Common myeloid progenitor, CD34-positive (primary cell): ENCODE data around the gene SLC6A14.

Experiments
- CTCF ChIA-PET: fragments of 350-600 bp; sonication (Branson Sonifier 250); formaldehyde crosslinking; loops from one replicate; lab custom pipeline; 2021; ENCODE audit warnings: antibody characterized with exemption; lab: Charles Lee
- POLR2A ChIA-PET: fragments of 350-600 bp; sonication (Branson Sonifier 250); formaldehyde crosslinking; loops from one replicate; lab custom pipeline; 2021; ENCODE audit warnings: antibody characterized with exemption; lab: Charles Lee
- DNase-seq, 3 donors: peaks; one replicate each; pipeline versions ENCODE4 v3.0.0 to v3.0.0-alpha.2; 2013
- H3K27ac ChIP-seq, 2 experiments: 1 replicate in 1 of 2; 2 replicates in 1 of 2; pipeline ENCODE4 v1.7.0; 2013; ENCODE audit warnings: inconsistent platforms in 2 of 2, low read length in 2 of 2, mild to moderate bottlenecking in 2 of 2, low read depth in 1 of 2, moderate library complexity in 1 of 2; ENCODE audit not compliant: severe bottlenecking in 2 of 2, insufficient read depth in 1 of 2, poor library complexity in 1 of 2
- H3K27me3 ChIP-seq, 5 experiments: replicated peaks in 2 of 5; 1 replicate in 3 of 5; 2 replicates in 2 of 5; pipeline versions ENCODE4 v1.6.1 to v1.7.0; 2013; ENCODE audit warnings: low read length in 4 of 5, mild to moderate bottlenecking in 2 of 5, moderate library complexity in 2 of 5, inconsistent platforms in 1 of 5; ENCODE audit not compliant: insufficient read depth in 5 of 5, control insufficient read depth in 4 of 5
- H3K36me3 ChIP-seq, 4 experiments: 1 replicate in 2 of 4; 2 replicates in 2 of 4; pipeline versions ENCODE4 v1.6.1 to v1.7.0; 2013; ENCODE audit warnings: low read length in 3 of 4, control low read depth in 1 of 4, mild to moderate bottlenecking in 1 of 4; ENCODE audit not compliant: control insufficient read depth in 4 of 4, insufficient read depth in 4 of 4
- H3K4me1 ChIP-seq, 4 experiments: 1 replicate in 3 of 4; 2 replicates in 1 of 4; pipeline versions ENCODE4 v1.6.1 to v1.7.1; 2013; ENCODE audit warnings: low read length in 3 of 4, mild to moderate bottlenecking in 3 of 4, control low read depth in 1 of 4, inconsistent platforms in 1 of 4, moderate library complexity in 1 of 4; ENCODE audit not compliant: control insufficient read depth in 4 of 4, insufficient read depth in 4 of 4; ENCODE audit errors: control extremely low read depth in 1 of 4
- H3K4me3 ChIP-seq, 7 experiments: 1 replicate in 4 of 7; 2 replicates in 3 of 7; pipeline versions ENCODE4 v1.5.1 to v1.7.0; 2013; ENCODE audit warnings: mild to moderate bottlenecking in 7 of 7, low read length in 6 of 7, moderate library complexity in 6 of 7, inconsistent platforms in 2 of 7, low read depth in 2 of 7, control low read depth in 1 of 7; ENCODE audit not compliant: insufficient read depth in 4 of 7, control insufficient read depth in 1 of 7; ENCODE audit errors: extremely low read depth in 1 of 7
- H3K9me3 ChIP-seq, 5 experiments: 1 replicate in 4 of 5; 2 replicates in 1 of 5; pipeline versions ENCODE4 v1.6.1 to v1.7.1; 2013; ENCODE audit warnings: low read length in 4 of 5, mild to moderate bottlenecking in 2 of 5, inconsistent platforms in 1 of 5, low read depth in 1 of 5, moderate library complexity in 1 of 5; ENCODE audit not compliant: control insufficient read depth in 4 of 5, insufficient read depth in 2 of 5; ENCODE audit errors: control extremely low read depth in 1 of 5

The SLC6A14 gene

DNA sequence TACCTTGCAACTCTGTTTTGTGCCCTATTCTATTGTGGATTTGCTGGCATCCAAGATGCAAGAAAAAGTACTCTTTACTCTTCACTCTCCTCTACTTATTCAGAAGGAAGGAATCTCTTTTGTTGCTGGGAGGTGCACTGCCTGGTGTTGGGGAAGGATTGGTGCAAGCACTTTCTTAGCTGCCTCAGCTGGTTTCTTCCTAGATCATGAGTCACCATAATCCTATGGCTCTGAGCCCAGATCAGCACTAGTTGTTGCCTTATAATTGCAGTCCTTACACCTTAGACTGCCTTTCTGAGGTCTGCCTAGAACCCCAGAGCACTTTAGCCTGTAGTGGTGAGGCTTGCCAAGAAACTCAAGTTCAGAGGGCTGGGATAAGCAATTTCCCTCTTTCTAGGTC is 63.4 kb downstream of the SLC6A14 start:
- CTCF ChIA-PET, result no interaction called here
- POLR2A ChIA-PET, result no interaction called here

More for the DNA sequence above, 63.4 kb downstream of the SLC6A14 start:
- H3K4me3 ChIP-seq, result no peak overlapping the region
- no peaks in the 10 kb centered on the region for H3K36me3 ChIP-seq
- H3K9me3 ChIP-seq, result no peaks in the 10 kb centered on the region
- no peaks in the 10 kb centered on the region for H3K4me1 ChIP-seq
- no peak for DNase-seq
- H3K27me3 ChIP-seq, result no peaks in the 10 kb centered on the region
- H3K27ac ChIP-seq, result no peak overlapping the region
